DND-41 (cell line): ENCODE measurements around the gene MBNL2.

ENCODE experiments used
- ATAC-seq: fragments of 200-7000 bp; cut with Tn5 transposase; 3 replicates; pipeline ENCODE4 v1.9.1; 2021; ENCODE audit warnings: low read depth; ENCODE audit not compliant: insufficient read depth
- DNase-seq: peaks from one replicate; pipeline ENCODE4 v3.0.0-alpha.2; 2020
- H2AFZ ChIP-seq: 2 replicates; pipeline ENCODE4 v1.6.0; 2012; ENCODE audit warnings: low read depth, low read length
- H3K27ac ChIP-seq: 2 replicates; pipeline ENCODE4 v1.5.1; 2012; ENCODE audit warnings: low read length, inconsistent platforms
- H3K27me3 ChIP-seq: fragments of 200-600 bp; sonication (generic); 2 replicates; pipeline ENCODE4 v1.6.0; 2012; ENCODE audit warnings: low read length, mild to moderate bottlenecking, inconsistent platforms; ENCODE audit not compliant: insufficient read depth, poor library complexity
- H3K36me3 ChIP-seq: 2 replicates; pipeline ENCODE4 v1.5.1; 2012; ENCODE audit warnings: low read length, inconsistent platforms; ENCODE audit not compliant: insufficient read depth
- H3K4me1 ChIP-seq: 2 replicates; pipeline ENCODE4 v1.5.1; 2012; ENCODE audit warnings: mild to moderate bottlenecking, low read length; ENCODE audit not compliant: insufficient read depth
- H3K4me2 ChIP-seq: 2 replicates; pipeline ENCODE4 v1.6.0; 2012; ENCODE audit warnings: mild to moderate bottlenecking, moderate library complexity, low read length, inconsistent platforms; ENCODE audit not compliant: insufficient read depth
- H3K4me3 ChIP-seq, 2 experiments: fragments of 200-600 bp in 1 of 2; shearing (Covaris generic) in 1 of 2; 2 replicates each; pipeline ENCODE4 v1.5.1; 2012 to 2016; ENCODE audit warnings: inconsistent platforms in 2 of 2, low read length in 2 of 2, mild to moderate bottlenecking in 2 of 2, low read depth in 1 of 2, moderate library complexity in 1 of 2
- H3K79me2 ChIP-seq: 2 replicates; pipeline ENCODE4 v1.6.0; 2012; ENCODE audit warnings: low read length, inconsistent platforms; ENCODE audit not compliant: insufficient read depth
- H3K9ac ChIP-seq: 2 replicates; pipeline ENCODE4 v1.6.0; 2012; ENCODE audit warnings: low read depth, mild to moderate bottlenecking, inconsistent platforms, low read length, moderate library complexity
- H3K9me3 ChIP-seq: 2 replicates; pipeline ENCODE4 v1.5.1; 2012; ENCODE audit warnings: low read length, moderate library complexity, mild to moderate bottlenecking, inconsistent platforms; ENCODE audit not compliant: insufficient read depth, severe bottlenecking
- H4K20me1 ChIP-seq: 2 replicates; pipeline ENCODE4 v1.6.0; 2012; ENCODE audit warnings: low read length; ENCODE audit not compliant: insufficient read depth
- CTCF ChIP-seq: IDR thresholded peaks from 2 replicates; pipeline ENCODE4 v1.5.1; 2012; ENCODE audit warnings: borderline replicate concordance, low read length, moderate library complexity, mild to moderate bottlenecking; ENCODE audit not compliant: poor library complexity, severe bottlenecking; ENCODE audit errors: extremely low read depth
- EZH2 ChIP-seq: IDR thresholded peaks from 3 replicates; pipeline ENCODE4 v1.6.1; 2012; ENCODE audit warnings: borderline replicate concordance, low read depth, mild to moderate bottlenecking, moderate library complexity, low read length, inconsistent platforms; ENCODE audit not compliant: severe bottlenecking

The MBNL2 gene

GRCh38 chr13:97395447-97396136 lies 173.5 kb downstream of the MBNL2 start:
- Histone ChIP-seq H3K27me3 (no peaks in the 10 kb centered on the region), H3K4me1 (no peaks in the 10 kb centered on the region), H3K36me3 (no peaks in the 10 kb centered on the region), H3K4me2 (no peak overlapping the region), H3K4me3 (no peak overlapping the region), H2AFZ (no peak overlapping the region), H3K79me2 (no peaks in the 10 kb centered on the region), H3K9ac (no peak overlapping the region), H3K9me3 (no peaks in the 10 kb centered on the region), H3K27ac (no peak overlapping the region), H4K20me1 (no peaks in the 10 kb centered on the region)
- TF ChIP-seq CTCF = no peak
- no peak for ATAC-seq
- DNase-seq = no peak

GRCh38 chr13:97397267-97397666 lies 175.1 kb downstream of the MBNL2 start:
- no peak for ATAC-seq
- H2AFZ ChIP-seq = no peak overlapping the region

GRCh38 chr13:97401421-97401820 lies 179.3 kb downstream of the MBNL2 start:
- no peak overlapping the region for H3K4me2 ChIP-seq
- H3K4me1 ChIP-seq = no peaks in the 10 kb centered on the region
- no peak overlapping the region for H3K4me3 ChIP-seq
- H3K27me3 ChIP-seq = no peaks in the 10 kb centered on the region
- no peak for TF ChIP-seq EZH2
- no peak for TF ChIP-seq CTCF
- H3K27ac ChIP-seq = no peak overlapping the region
- DNase-seq (no peak), ATAC-seq (no peak)
- no peak overlapping the region for H3K9ac ChIP-seq
- no peaks in the 10 kb centered on the region for H3K9me3 ChIP-seq
- H3K36me3 ChIP-seq = no peaks in the 10 kb centered on the region
- H4K20me1 ChIP-seq = no peaks in the 10 kb centered on the region
- H2AFZ ChIP-seq = no peak overlapping the region
- H3K79me2 ChIP-seq = no peaks in the 10 kb centered on the region

More at GRCh38 chr13:97397267-97397666, 175.1 kb downstream of the MBNL2 start:
- Histone ChIP-seq H3K36me3 (no peaks in the 10 kb centered on the region), H3K4me3 (no peak overlapping the region), H3K4me1 (no peaks in the 10 kb centered on the region), H4K20me1 (no peaks in the 10 kb centered on the region), H3K27me3 (no peaks in the 10 kb centered on the region), H3K4me2 (no peak overlapping the region), H3K9ac (no peak overlapping the region), H3K27ac (no peak overlapping the region), H3K9me3 (no peaks in the 10 kb centered on the region), H3K79me2 (no peaks in the 10 kb centered on the region)
- TF ChIP-seq EZH2 (no peak), CTCF (no peak)
- no peak for DNase-seq
